Stimulated activated CD8-positive, alpha-beta memory T cell treated with anti-CD3 and anti-CD28 coated beads, Interleukin-15, amount 100 ng/mL, for 4 hours (primary cell): ENCODE results near the gene SBNO2.

Source experiments
- DNase-seq, 2 donors: peaks; one replicate each; pipeline ENCODE4 v3.0.0-alpha.2; 2020; ENCODE audit warnings: low read depth in 2 of 2

SBNO2 gene

DNA sequence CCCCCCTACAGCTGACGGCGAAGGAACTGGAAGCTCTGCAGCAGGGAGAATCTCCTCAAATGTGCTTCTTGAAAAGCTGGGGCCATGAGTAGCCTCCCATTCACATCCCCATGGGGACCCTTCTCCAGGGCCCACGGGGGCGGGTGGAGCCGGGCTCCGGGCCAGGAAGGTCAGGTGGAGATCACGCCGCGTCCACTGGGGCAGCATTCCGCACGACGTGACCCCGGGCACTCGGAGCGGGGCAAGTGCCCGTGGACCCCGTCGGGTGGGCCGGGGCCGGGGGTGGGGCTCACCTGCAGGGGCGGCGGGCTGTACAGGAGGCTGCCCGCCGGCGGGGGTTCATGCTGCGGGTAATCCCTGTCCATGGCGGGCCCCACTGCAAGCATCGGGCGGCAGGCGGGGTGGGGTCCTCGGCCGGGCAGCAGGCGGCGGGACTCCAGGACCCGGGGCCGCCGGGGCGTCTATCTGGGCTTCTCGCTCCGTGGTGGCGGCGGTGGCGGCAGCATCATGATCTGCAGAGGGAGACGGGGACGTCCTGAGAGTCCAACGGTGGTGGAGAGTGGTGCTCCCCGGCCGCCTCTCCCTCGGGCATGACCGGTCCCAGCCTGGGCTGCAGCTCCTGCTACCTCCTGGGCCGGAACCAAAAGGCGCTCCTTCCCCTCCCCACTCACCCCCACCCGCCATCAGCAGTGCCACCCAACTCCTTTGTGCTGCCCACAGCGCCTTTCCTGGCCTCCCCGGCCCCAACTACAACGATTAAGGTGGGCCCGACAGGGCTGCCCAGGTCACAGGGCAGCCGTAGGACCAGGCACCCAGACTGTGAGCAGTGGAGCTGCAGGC is 20.0 kb downstream of the SBNO2 start:
- no peak for DNase-seq

DNA sequence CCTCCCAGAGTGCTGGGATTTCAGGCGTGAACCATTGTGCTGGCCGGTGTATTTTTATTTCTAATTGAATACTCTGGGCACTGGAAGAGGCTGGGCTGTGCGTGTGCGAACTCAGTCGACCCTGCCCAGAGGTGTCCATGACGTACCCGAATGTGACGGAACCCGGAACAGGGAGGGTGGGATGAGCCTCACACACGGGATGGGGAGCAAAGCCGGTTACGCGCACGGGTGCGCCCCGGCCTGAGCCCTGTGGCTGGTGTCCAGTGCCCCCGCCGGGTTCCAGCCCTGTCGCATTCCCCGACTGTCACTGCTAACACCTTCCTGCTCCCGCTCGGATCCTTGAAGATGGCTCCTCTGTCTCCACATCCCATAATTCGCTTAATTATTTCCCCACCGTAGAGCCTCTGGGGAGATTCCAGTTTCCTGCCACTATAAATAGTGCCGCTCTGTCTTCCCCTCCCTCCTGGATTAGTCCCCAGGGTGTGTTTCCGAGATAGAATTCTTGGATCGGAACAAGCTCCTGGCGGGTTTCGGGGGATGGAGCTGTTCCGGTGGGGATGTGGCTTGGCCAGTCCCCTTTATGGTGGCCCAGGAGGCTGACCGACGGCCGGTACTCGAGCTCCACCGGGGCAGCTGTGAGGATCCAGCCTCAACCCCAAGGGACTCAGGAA is 22.0 kb downstream of the SBNO2 start:
- DNase-seq, result no peak

DNA sequence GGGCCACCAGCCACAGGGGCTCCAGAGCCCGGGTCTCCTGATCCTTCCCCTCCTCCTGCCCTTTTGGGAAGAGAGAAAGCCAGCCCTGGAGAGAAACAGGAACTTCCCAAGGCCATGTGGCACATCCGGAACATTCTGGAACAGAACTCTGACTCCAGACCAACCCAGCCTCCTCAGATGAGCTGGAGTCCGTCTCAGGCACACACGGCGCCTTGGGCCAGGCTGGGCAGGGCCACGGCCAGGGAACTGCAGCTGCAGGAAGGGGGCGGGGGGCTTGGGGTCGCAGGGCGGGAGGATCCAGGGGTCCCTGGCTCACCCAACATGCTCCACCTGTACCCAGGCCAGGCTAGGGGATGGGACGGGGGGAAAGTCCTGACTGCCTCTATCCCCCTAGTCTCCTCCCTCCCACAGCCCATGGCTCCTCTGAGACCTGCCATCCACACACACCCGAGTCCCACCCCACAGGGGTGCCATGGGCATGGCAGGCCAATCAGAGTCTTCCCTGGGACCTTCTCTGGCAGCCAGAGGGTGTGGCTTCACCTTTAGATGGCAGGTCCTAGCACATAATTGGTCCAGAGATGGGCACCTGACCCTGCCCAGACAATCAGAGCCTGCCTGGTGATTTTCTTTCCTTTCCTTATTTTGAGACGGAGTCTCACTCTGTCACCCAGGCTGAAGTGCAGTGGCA is 22.9 kb downstream of the SBNO2 start:
- no peak for DNase-seq

DNA sequence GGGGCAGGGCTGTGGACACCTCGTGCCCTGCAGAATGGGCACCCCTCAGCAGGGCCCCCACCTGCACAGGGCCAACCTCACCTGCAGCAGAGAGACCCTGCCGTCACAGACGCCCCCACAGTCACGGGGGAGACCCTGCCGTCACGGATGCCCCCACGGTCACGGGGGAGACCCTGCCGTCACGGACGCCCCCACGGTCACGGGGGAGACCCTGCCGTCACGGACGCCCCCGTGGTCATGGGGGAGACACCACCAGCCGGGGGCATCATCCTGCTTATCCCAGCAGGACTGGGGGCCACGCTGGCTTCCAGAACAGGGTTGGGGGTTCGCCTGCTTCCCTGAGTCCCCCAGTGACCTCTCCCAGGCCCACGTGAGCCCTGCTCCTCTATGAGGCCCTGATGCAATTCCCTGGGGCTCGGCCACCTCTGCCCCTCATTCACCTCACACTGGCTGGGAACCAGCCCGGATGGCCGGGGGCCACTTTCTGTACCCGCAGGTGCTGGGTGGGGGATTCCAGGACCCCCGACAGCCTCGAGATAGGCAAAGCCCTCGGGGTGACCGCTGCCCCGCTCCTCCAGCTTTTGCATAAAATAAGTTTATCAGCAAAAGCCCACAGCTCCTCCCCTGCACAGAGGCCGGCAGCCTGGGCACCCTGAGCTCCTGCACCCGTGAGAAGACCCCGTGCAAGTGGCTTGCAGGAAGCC is 23.6 kb downstream of the SBNO2 start:
- DNase-seq, result no peak

DNA sequence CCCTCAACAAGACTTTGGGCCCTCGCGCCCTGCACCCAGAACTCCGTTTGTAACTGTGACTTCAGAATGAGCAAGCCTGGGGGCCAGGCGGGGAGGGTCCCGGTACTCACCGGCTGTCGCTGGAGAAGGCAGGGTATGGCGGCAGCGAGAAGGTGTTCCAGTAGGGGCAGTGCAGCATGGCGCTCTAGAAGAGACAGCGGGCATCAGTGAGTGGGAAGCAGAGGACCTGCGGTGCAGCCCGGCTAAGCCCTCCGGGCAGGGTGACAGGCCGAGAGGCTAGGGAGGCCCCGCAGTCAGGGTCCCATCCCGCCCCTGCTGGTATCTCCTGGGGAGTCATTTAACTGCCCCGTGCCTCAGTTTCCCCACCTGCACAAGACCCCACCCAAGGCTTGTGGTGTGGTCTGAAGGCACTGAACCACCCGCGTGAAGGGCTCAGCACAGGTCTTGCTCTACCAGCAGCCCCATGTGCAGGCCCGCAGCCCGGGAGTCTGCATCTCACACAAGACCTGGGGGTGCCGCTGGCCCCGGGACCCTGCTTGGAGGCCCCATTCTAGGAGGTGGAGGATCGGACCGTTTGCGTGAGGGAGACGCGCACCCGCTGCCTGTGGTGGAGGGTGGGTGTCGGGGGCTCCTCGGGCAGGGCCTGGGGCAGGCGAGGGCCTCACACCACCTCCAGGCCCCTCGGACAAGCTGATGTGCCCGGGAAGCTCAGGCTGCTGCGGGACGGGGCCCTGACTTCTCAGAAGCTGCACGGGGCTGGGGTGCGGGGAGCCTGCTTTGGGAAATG is 24.6 kb downstream of the SBNO2 start:
- DNase-seq, result no peak

DNA sequence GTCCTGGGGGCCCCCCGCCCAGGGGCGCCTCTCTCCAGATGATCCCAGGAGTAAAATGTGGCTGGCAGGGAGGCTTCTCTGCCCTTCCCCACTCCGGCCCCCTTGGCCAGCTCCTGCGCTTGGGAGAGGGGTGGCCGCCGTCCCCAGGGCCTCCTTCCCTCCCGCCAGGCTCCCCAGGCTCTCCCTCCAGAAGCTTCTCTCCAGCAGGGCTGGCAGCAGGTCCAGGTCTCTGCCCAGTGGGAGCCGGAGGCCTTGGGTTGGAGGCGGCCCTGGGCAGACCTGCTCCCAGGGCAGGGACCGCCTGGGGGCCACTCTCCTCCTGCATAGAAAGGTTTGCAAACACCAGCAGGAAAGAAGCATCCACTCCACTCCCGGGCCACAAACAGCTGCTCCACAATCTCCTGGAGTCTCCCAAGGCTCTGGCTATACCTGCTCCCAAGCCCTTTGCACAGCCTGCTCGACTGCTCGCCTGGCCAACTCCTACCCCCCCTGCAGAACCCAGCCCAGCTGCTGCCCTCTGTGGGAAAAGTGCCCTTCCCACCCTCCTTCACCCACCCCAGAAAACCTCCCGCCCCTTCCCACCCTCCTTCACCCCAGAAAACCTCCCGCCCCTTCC is 26.0 kb downstream of the SBNO2 start:
- no peak for DNase-seq

DNA sequence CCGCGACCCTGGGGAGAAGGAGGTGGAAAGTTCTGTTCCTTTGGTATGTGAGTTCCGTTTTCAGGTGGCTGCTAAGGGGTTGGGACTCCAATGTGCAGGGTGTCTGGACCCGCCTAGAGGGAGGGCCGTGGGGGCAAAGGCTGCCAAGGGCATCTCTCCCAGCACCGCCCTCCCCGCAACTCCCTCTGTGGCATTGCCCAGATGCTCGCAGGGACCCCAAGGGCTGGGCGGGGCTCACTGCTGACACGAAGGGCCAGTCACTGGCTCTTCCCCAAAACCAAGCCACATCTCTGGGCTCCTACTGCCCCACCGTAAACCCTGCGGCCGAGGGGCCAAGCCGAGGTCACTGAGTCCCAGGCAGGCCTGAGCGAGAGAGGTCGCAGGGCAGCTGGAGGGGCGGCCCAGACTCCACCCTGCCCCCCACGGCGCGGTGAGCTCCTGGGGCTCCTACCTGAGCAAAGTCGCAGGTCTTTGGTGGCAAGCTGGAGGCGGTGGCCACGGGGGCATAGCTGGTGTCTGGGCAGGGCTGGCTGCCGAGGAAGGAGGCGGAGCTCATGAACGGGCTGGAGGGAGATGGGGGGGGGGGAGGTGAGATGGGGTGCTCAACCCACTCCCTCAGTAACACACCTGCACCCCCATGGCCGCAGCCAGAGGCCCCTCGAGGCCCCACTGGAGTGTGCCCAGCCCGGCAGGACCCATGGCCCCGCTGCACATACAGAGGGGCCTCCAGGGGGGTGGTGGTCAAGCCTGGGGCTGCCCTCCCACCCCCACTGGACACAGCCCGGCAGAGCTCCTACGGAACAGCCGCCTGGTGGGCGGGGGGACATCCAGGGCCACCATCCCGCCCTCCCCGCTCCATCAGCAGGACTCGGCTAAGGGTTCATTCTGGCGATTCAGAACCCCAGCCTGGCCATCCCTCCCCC is 26.9 kb downstream of the SBNO2 start:
- no peak for DNase-seq

DNA sequence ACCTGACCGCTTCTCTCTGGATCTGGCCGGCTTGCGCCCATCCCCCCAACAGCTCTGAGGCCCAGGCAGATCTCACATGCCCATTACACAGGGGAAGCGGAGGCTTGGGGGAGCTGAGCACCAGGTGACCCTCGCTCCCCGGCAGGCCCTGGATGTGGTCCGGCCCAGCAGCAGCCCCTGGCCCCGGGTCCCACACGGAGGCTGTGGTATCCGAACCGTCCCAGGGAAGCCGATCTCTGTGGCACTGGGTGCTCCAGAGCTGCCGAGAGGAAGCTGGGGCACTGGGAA is 27.7 kb downstream of the SBNO2 start:
- DNase-seq, result no peak

DNA sequence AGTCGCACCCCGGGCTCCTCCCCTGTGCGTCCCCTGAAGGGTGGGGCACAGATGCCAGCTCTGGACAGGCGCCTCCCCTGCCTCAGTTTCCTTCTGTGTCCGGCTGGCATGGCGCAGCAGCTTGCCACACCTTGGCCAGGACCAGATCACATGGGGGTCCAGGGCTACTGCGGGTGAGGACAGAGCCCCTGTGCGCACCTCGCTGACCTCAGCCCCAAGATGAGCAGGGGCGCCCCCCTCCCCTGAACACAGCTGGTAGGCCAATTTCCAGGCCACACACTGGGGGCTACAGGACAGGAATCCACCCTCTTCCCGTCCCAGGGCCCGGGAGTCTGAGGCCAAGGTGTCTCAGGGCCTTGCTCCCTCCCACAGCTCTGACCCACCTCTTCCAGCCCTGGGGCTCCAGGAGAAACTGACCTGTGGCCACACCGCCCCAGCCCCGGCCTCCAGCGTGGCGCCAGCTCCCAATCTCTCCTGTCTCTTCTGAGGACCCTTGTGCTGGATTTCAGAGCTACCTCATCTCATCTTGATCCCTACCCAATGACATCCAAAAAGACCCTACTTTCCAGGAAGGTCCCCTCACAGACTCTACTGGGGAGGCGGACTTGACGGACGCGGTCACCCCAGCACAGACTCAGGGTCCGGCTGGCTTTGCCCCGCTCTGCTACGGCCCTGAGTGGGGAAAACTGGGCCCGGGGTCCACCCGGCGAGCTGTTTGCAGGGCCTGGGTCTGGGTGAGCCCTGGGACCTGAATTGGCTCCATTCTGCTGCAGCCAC is 28.2 kb downstream of the SBNO2 start:
- no peak for DNase-seq

DNA sequence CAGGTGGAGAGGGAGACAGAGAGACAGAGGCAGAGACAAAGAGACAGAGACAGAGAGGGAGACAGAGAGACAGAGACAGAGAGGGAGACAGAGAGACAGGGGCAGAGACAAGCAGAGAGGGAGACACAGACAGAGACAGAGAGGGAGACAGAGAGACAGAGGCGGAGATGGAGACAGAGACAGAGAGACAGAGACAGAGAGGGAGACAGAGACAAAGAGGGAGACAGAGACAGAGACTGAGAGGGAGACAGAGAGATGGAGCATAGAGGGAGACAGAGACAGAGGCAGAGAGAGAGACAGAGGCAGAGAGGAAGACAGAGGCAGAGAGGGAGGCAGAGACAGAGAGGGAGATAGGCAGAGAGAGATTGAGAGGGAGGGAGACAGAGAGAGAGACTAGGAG is 29.3 kb downstream of the SBNO2 start:
- DNase-seq, result no peak

DNA sequence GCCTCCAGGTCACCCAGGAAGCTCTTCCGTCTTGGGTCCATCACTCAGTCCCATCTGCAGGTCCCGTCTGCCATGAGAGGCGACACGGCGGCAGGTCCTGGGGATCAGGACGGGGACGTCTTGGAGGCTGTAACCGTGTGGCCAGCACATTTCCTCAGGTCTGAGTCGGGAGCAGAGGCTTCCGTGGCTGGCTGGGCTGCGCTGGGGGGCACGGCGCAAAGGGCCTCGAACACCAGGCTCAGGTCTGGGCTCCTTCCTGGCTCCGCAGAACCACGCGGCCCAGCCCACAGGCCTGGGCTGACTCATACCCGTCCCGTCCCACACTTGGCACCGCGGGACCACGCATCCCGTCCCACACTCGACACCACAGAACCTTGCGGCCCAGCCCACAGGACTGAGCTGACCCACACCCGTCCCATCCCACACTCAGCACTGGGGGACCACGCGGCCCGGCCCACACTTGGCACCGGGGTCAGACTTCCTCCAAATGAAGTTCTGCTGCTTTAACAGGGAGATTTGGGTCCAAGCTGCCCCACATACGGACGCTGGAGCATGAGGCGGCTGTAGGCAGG is 30.2 kb downstream of the SBNO2 start:
- no peak for DNase-seq

DNA sequence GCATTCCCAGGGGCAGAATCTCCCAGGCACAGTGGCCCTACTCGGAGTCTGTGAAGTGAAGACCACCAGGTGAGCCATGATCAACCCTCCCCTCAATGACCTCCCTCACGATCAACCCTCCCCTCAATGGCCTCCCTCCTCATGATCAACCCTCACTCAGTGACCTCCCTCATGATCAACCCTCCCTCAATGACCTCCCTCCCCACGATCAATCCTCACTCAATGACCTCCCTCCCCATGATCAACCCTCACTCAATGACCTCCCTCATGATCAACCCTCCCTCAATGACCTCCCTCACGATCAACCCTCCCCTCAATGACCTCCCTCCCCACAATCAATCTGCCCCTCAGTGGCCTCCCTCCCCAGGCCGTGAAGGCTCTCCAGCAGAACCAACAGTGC is 32.1 kb downstream of the SBNO2 start:
- DNase-seq, result no peak

DNA sequence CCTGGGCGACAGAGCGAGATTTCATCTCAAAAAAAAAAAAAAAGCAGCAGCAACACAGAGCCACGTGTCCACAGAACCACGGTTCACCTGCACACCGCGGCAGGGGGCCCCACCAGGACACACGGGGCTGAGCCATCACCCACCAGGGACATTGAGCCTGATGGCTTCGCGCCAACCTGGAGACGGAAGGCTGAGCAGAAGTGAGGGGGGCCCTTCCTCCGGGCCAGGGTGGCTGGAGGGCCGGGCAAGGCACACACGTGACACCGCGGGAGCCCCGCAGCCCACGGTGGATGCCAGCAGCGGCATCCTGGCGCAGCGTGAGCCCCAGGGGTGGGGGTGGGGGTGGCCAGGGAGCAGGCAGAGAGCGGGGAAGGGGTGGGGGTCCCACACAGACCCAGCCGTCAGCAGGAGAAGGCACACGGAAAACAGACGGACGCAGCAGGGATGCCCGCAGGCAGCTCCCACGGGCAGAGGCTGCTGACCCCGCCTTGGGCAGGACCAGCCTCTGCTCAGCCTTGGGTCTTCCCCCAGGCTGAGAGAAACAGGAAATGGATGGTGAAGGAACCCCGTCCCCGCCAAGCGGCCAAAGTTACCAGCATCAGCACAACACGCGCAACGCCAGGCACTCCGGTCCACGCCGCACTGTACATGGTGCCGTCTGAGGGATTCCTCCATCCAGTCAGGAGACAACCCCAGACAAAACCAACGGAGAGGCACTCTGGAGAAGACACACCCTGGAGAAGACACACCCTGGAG is 33.6 kb downstream of the SBNO2 start:
- no peak for DNase-seq

DNA sequence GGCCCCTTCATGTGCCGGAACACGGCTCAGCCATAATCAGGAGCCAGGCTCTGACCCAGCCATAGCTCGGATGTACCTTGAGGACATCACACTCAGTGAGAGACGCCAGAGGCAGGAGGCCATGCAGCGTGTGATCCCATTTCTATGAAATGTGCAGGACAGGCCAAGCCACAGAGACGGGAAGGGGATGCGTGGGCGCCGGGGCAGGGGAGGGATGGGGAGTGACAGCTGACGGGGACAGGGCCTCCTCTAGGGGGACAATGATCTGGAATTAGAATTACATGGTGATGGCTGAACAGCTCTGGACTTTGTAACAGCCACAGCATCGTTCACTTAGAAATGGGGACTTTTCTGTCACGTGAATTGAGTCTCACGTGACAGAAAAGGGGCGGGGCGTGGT is 34.9 kb downstream of the SBNO2 start:
- no peak for DNase-seq

DNA sequence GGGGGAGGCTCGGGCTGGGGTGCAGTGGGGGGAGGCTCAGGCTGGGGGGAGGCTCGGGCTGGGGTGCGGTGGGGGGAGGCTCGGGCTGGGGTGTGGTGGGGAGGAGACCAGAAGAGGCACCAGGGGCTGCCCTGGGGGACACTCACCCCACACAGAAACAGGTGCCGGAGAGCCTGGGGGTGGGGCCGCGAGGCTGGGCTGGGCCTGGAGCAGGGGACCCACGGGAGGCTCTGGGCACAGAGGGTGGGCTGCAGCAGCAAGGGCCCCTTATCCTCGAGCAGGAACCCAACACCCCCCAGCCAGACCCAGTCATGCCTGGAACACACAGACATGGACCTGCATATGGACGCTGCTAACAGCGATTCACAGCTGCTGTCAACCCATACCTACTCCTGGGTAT is 35.9 kb downstream of the SBNO2 start:
- DNase-seq, result no peak

DNA sequence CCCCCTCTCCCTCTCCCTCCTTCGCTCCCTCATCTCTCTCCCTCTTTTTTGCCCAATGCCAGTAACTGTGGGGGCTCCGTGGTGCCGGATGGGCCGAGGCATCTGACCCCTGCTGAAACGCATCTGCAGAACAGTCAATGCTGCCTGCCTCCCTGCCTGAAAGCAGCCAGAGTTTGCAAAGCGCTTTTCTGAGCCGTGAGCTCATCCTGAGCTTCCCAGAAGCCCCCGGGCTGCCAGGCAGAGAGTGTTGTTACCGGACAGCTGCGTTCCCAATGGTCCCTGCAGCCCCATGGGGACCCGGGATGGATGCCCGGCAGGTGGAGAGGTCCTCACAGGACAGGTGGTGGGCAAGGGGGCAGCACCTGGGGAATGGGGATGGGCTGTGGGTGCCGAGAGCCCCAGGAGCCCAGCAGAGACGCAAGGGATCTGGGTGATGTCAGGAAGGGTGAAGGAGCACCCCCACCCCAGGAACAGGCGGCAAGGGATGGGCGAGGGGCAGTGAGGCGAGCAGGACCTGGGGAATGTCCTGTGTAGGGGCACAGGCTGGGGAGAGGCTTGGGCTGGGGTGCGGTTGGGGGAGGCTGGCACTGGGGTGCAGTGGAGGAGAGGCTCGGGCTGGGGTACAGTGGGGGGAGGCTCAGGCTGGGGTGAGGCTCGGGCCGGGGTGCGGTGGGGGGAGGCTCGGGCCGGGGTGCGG is 37.3 kb downstream of the SBNO2 start:
- no peak for DNase-seq

DNA sequence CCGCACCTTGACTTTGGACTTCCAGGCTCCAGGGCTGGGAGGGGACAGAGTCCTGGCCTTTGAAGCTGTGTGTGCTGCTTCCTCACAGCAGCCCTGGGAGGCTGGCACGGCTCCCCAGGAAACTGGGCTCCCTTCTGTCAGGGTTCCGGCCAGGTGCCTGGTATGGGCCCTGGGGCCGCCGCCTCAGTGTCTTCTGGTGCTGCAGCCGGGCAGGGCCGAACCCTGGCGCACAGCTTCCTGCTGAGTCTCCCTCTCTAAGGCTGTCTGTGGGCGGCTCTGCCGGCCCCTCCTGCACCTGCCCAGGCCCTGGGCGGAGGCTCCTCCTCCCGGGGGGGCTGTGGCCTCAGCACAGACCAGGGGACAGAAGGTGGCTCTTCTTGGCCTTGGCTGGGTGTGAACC is 37.9 kb downstream of the SBNO2 start:
- DNase-seq, result no peak

DNA sequence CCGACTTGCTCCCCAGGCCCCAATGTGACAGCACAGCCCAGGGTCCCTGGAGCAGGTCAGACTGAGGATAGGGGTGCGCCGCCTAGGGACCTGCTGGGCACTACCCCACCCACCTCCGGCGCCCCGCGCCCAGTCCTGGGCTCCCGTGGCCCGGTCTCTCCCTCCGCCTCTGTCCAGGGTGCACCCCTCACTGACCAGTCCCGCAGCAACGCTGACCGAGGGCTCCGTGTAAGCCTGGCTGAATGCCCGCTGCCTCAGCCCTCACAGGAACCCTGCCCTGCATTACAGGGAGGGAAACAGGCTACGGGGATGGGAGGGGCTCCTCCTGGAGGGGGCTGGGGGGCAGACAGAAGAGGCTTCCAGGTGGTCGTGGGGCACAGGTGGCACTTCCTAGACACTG is 38.6 kb downstream of the SBNO2 start:
- DNase-seq, result no peak
